ENCODE measurements around the gene RNF40. TPM values are rescaled to one million over a fixed set of nuclear protein-coding genes. Genes with fewer than 3 reads are reported as not detected.

RNF40 gene
- 48.4 TPM for total RNA-seq

- peak; percentile 98 for DNase-seq
Measured at GRCh38 chr16:30761928-30762902, at the start of gene RNF40, which contains the start of gene CFAP119. Gene RNF40, plus strand, starts transcription at chr16:30762322. Its CDS starts 224 bp downstream, at chr16:30762546. Gene CFAP119, minus strand, starts transcription at chr16:30762062. Its CDS starts 314 bp downstream, at chr16:30761748.

DNA sequence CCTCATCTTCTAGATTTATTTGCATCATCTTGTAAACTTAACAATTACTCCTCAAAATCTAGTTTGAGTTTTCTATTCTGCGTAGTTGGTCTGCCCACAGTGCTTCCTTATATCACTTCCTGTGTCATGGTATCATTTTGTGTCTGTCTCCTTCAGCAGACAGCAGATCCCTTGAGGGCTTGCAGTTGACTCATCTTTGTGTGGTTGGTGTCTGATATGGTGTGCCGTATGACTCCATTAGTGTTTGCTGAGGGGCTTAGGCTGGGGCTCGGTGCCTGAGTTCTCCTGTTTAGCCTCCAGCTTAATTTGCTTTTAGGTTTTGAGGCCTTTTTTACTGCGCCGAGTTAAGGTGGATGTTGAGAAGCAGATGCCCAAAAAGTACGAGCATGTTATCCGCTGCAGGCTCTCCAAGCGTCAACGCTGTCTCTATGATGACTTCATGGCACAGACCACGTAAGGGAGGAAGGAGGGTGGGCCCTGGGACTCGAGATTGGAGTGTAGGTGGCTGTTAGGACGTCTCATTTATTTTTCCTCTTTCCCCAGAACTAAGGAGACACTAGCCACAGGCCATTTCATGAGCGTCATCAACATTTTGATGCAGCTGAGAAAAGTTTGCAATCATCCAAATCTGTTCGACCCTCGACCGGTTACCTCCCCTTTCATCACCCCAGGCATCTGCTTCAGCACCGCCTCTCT is 46.2 kb upstream of the RNF40 start:
- DNase-seq: no peak

GRCh38 chr16:30720086-30720485 is 42.0 kb upstream of the RNF40 start:
- no peak for DNase-seq

DNA sequence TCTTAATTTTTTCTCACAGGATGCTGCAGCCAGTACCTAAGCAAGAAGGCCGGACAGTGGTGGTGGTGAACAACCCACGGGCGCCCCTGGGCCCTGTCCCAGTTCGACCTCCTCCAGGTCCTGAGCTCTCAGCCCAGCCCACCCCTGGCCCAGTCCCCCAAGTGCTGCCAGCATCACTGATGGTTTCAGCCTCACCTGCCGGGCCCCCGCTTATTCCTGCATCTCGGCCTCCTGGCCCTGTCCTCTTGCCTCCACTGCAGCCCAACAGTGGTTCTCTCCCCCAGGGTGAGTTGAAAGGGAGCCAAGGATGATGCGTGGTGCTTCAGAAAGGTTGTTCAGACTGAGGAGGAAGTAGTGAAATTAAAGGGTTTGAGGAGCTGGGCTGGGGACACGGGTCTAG is 41.4 kb upstream of the RNF40 start:
- DNase-seq: no peak

DNA sequence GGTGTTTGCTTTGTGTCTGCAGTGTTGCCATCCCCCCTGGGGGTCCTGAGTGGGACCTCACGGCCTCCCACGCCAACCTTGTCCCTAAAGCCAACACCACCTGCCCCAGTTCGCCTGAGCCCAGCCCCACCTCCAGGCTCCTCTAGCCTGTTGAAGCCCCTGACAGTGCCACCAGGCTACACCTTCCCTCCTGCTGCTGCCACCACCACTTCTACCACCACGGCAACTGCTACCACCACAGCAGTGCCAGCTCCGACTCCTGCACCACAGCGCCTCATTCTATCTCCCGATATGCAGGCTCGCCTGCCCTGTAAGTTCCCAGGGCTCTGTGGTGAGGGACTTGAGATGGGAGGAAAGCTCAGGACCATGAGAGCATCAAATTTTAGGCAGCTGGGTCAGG is 41.0 kb upstream of the RNF40 start:
- DNase-seq: no peak

DNA sequence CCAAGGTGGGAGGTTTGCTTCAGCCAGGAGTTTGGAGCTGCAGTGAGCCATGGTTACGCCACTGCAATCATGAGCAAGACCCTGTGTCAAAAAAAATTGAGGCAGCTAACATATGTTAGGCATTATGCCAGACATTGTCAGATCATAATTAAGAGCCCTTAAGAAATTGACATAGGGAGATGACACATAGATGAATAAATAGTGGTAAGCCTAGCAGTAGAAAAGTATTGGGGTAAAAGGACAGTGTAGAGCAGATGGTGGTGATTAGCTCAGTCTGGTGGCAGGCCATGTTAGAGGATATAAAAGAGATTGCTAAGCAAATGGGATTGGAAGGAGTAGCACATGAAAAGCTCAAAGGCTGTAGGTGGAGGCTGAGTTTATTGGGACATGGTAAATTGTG is 40.5 kb upstream of the RNF40 start:
- DNase-seq: peak; percentile 45

GRCh38 chr16:30722443-30722842 is 39.7 kb upstream of the RNF40 start:
- DNase-seq: no peak

DNA sequence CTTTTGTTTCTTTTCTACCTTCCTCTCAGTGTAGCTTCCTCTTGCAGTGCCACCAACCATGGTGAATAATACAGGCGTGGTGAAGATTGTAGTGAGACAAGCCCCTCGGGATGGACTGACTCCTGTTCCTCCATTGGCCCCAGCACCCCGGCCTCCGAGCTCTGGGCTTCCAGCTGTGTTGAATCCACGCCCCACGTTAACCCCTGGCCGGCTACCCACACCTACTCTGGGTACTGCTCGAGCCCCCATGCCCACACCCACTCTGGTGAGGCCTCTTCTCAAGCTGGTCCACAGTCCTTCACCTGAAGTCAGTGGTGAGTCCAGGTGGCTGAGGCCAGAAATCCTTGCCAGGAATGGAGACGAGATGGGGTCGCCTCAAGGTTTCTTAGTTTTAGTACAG is 39.2 kb upstream of the RNF40 start:
- no peak for DNase-seq

DNA sequence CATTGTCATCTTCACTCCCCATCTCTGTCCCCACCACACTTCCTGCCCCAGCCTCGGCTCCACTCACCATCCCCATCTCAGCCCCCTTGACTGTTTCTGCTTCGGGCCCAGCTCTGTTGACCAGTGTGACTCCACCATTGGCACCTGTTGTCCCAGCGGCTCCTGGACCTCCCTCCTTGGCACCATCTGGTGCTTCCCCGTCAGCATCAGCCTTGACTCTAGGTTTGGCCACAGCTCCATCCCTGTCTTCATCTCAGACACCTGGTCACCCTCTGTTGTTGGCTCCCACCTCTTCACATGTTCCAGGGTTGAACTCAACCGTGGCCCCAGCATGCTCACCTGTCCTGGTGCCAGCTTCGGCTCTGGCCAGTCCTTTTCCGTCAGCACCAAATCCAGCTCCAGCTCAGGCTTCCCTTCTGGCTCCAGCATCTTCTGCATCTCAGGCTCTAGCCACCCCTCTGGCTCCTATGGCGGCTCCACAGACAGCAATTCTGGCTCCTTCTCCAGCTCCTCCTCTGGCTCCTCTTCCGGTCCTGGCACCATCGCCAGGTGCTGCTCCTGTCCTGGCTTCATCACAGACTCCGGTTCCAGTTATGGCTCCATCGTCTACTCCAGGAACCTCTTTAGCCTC is 38.3 kb upstream of the RNF40 start:
- no peak for DNase-seq

- no peak for DNase-seq
Measured at GRCh38 chr16:30724641-30725417, 37.3 kb upstream of the RNF40 start.

DNA sequence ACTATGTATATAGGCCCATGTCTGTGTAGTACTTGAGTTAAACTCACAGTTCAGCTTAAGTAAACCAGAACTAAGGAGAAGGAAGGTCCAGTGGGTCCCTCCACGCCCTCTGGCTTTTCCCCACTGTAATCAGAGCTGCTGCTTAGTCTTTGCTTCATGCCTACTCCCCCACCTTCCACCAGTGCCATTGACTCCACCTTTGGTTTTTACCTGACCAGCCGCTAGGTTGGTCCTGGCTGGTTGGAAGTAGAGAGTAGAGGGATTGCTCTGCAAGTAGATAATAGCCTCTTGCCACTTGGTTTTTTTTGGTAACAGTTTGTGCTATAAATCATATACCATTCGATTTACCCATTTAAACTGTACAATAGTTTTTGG is 36.7 kb upstream of the RNF40 start:
- no peak for DNase-seq

GRCh38 chr16:30728321-30728720 is 33.8 kb upstream of the RNF40 start:
- DNase-seq: no peak

DNA sequence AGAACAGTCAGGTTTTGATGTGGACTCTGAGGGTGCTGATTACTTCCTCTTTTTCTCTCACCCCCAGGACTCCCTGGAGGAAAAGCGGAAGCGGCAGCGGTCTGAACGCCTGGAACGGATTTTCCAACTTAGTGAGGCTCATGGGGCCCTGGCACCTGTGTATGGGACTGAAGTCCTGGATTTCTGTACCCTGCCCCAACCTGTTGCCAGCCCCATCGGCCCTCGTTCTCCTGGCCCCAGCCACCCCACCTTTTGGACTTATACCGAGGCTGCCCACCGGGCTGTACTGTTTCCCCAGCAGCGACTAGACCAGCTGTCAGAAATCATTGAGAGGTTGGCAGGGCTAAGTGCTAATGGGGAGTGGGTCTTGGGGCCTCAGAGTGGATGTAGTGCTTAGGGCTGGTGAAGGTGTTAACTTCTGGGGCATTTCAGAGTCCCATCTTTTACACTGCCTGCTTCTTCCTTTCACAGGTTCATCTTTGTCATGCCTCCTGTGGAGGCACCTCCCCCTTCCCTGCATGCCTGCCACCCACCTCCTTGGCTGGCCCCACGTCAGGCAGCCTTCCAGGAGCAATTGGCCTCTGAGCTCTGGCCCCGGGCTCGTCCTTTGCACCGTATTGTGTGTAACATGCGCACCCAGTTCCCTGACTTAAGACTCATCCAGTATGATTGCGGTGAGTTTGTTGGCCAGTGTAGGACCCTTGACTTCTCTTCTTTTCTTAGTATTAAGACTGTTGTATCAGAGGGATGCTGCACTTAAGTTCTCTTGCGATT is 33.0 kb upstream of the RNF40 start:
- DNase-seq: no peak

GRCh38 chr16:30731411-30731810 is 30.7 kb upstream of the RNF40 start:
- DNase-seq: no peak

DNA sequence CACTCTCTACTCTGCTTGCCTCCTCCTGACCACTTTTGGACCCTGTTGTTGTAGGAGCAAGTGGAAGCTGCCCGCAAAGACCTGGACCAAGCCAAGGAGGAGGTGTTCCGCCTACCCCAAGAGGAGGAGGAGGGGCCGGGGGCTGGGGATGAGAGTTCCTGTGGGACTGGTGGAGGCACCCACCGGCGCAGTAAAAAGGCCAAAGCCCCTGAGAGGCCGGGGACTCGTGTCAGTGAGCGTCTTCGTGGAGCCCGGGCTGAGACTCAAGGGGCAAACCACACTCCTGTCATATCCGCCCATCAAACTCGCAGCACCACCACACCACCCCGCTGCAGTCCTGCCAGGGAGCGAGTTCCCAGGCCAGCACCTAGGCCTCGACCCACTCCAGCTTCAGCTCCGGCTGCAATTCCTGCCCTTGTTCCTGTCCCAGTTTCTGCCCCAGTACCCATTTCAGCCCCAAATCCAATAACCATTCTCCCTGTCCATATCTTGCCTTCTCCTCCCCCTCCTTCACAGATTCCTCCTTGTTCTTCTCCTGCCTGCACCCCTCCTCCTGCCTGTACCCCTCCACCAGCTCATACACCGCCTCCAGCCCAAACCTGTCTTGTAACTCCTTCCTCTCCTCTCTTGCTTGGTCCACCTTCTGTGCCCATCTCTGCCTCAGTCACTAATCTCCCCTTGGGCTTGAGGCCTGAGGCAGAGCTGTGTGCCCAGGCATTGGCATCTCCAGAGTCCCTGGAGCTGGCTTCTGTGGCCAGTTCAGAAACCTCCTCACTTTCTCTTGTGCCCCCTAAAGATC is 24.9 kb upstream of the RNF40 start:
- no peak for DNase-seq

- no peak for DNase-seq
Measured at GRCh38 chr16:30737794-30738648, 24.1 kb upstream of the RNF40 start.

GRCh38 chr16:30738984-30739951 is 22.9 kb upstream of the RNF40 start:
- no peak for DNase-seq

All from skin of body (tissue), 2 donors.